ENCODE measurements around the gene ADAM12.

The ADAM12 gene

DNA sequence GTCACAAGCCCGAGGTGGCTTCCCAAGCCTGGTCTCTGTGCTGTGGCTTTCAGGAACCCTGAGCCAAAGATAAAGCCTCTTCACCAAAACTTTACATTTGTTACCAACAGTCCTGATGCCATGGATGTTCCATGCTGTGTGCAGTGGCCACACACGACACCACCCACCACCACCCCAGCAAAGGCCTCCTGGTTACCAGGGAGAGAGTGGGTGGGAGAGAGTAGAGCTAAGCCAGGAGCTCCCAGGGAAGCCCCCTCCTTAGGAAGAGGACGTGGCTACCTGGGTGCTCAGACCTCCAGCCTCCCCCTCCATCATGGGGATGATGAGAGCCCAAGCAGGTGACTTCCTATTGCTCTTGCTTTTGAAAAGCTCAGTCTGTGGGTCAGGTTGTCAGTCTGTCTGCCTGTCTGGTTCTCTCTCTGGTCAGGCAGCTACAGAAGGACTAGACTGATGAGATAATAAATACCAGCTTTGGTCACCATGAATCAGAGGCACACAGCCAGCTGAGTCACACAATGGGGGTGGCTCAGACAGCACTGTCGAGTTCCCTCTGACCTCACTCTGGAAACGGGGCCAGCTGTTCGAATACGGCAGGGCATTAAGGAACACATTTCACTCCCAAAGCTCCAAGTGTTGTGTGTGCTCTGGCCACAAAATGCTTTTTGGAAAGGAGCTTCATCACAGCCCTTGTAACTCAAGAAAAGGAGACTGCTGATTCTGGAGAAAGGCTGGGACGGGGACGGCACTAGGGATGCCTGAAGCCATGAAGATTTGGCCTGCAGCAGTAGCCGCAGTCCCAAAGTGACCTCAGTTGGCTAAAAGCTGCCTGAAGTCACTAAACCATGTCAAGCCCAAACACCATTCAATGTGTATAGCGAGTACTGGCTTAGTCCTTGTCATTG is 325.9 kb downstream of the ADAM12 start:
- DNase-seq (no peak), ATAC-seq (ENCODE audit: insufficient read depth, low read depth) (no peak)
- no peaks in the 10 kb centered on the region for H3K79me2 ChIP-seq (ENCODE audit: insufficient read depth, low read length)
- TF ChIP-seq EZH2 (IDR thresholded peaks at IDR 0.05; ENCODE audit: borderline replicate concordance, low read depth, low read length, severe bottlenecking) = no peak
- TF ChIP-seq, protein P1, sequence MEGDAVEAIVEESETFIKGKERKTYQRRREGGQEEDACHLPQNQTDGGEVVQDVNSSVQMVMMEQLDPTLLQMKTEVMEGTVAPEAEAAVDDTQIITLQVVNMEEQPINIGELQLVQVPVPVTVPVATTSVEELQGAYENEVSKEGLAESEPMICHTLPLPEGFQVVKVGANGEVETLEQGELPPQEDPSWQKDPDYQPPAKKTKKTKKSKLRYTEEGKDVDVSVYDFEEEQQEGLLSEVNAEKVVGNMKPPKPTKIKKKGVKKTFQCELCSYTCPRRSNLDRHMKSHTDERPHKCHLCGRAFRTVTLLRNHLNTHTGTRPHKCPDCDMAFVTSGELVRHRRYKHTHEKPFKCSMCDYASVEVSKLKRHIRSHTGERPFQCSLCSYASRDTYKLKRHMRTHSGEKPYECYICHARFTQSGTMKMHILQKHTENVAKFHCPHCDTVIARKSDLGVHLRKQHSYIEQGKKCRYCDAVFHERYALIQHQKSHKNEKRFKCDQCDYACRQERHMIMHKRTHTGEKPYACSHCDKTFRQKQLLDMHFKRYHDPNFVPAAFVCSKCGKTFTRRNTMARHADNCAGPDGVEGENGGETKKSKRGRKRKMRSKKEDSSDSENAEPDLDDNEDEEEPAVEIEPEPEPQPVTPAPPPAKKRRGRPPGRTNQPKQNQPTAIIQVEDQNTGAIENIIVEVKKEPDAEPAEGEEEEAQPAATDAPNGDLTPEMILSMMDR (IDR thresholded peaks at IDR 0.05; ENCODE audit: borderline replicate concordance, extremely low read depth, low read length, poor library complexity, severe bottlenecking) = no peak
- H3K4me2 ChIP-seq (ENCODE audit: insufficient read depth, low read length) = no peak overlapping the region
- no peak overlapping the region for H3K4me3 ChIP-seq (ENCODE audit: low read depth in 1 of 2, low read length in 2 of 2)
- H4K20me1 ChIP-seq (ENCODE audit: insufficient read depth, low read length) = no peaks in the 10 kb centered on the region
- H3K36me3 ChIP-seq (ENCODE audit: insufficient read depth, low read length) = no peaks in the 10 kb centered on the region
- H3K27ac ChIP-seq (ENCODE audit: low read length) = no peak overlapping the region
- H3K9me3 ChIP-seq (ENCODE audit: insufficient read depth, low read length, severe bottlenecking) = no peaks in the 10 kb centered on the region
- no peaks in the 10 kb centered on the region for H3K4me1 ChIP-seq (ENCODE audit: insufficient read depth, low read length)
- H2AFZ ChIP-seq (ENCODE audit: low read depth, low read length) = no peak overlapping the region
- peaks cover 8% of the 10 kb centered on the region for H3K27me3 ChIP-seq (ENCODE audit: insufficient read depth, low read length, poor library complexity)
- H3K9ac ChIP-seq (ENCODE audit: low read depth, low read length) = no peak overlapping the region

DNA sequence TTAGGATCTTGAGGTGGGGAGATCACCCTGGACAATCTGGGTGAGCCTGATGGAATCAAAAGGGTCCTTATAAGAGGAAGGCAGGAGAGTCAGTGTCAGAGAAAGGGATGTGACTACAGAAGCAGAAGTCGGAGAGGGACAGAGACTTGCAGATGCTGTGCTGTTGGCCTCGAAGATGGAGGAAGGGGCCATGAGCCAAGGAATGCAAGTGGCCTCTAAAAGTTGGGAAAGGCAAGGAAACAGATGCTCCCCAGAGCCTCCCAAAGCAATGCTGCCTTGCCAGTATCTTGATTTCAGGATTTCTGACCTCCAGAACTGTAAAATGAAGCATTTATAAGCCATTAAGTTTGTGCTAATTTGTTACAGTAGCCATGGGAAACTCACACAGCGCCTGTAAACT is 326.8 kb downstream of the ADAM12 start:
- H4K20me1 ChIP-seq (ENCODE audit: insufficient read depth, low read length) = no peaks in the 10 kb centered on the region
- H2AFZ ChIP-seq (ENCODE audit: low read depth, low read length) = no peak overlapping the region
- no peak overlapping the region for H3K9ac ChIP-seq (ENCODE audit: low read depth, low read length)
- H3K79me2 ChIP-seq (ENCODE audit: insufficient read depth, low read length) = no peaks in the 10 kb centered on the region
- no peak for TF ChIP-seq EZH2 (IDR thresholded peaks at IDR 0.05; ENCODE audit: borderline replicate concordance, low read depth, low read length, severe bottlenecking)
- TF ChIP-seq, protein P1 (IDR thresholded peaks at IDR 0.05; ENCODE audit: borderline replicate concordance, extremely low read depth, low read length, poor library complexity, severe bottlenecking) = no peak
- ATAC-seq (ENCODE audit: insufficient read depth, low read depth) (no peak), DNase-seq (no peak)
- H3K9me3 ChIP-seq (ENCODE audit: insufficient read depth, low read length, severe bottlenecking) = no peaks in the 10 kb centered on the region
- no peaks in the 10 kb centered on the region for H3K4me1 ChIP-seq (ENCODE audit: insufficient read depth, low read length)
- H3K4me2 ChIP-seq (ENCODE audit: insufficient read depth, low read length) = no peak overlapping the region
- no peak overlapping the region for H3K4me3 ChIP-seq (ENCODE audit: low read depth in 1 of 2, low read length in 2 of 2)
- H3K27ac ChIP-seq (ENCODE audit: low read length) = no peak overlapping the region
- H3K36me3 ChIP-seq (ENCODE audit: insufficient read depth, low read length) = no peaks in the 10 kb centered on the region
- H3K27me3 ChIP-seq (ENCODE audit: insufficient read depth, low read length, poor library complexity) = peaks cover 8% of the 10 kb centered on the region

DNA sequence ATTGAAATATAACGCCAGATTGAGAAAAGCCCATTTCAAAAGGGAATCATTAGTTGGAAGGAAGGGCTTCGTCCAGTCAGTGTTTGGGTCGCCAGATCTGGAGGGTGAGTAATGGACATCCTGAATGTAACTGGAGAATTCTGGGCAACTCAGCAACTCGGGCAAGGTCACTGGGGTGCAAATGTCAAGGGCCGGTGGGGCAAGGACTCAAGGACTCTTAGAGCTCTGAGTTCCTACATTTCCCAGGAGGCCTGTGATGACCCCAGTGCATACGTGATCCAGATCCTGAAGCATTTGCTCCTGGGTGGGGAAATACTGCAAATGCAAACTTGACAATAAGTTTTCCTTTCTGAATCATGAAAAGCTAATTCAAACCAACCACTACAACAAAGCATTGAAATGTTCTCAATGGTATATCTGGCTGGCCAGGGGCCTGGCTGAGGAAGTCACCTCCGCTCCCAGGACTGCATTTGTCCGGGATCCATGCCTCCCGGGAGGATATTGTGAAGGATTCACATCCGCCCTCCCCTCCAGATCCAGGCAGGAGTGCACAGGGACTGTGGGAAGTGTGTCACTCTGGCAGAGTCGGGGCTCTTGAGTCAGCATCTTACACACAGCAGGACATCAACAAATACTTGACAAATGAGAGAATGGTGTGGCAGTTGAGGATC is 327.9 kb downstream of the ADAM12 start:
- H4K20me1 ChIP-seq (ENCODE audit: insufficient read depth, low read length) = no peaks in the 10 kb centered on the region
- no peak overlapping the region for H3K9ac ChIP-seq (ENCODE audit: low read depth, low read length)
- no peaks in the 10 kb centered on the region for H3K4me1 ChIP-seq (ENCODE audit: insufficient read depth, low read length)
- H2AFZ ChIP-seq (ENCODE audit: low read depth, low read length) = no peak overlapping the region
- TF ChIP-seq, protein P1 (IDR thresholded peaks at IDR 0.05; ENCODE audit: borderline replicate concordance, extremely low read depth, low read length, poor library complexity, severe bottlenecking) = no peak
- TF ChIP-seq EZH2 (IDR thresholded peaks at IDR 0.05; ENCODE audit: borderline replicate concordance, low read depth, low read length, severe bottlenecking) = no peak
- no peak overlapping the region for H3K4me3 ChIP-seq (ENCODE audit: low read depth in 1 of 2, low read length in 2 of 2)
- no peaks in the 10 kb centered on the region for H3K9me3 ChIP-seq (ENCODE audit: insufficient read depth, low read length, severe bottlenecking)
- ATAC-seq (ENCODE audit: insufficient read depth, low read depth) (no peak), DNase-seq (no peak)
- no peak overlapping the region for H3K27ac ChIP-seq (ENCODE audit: low read length)
- peaks cover 8% of the 10 kb centered on the region for H3K27me3 ChIP-seq (ENCODE audit: insufficient read depth, low read length, poor library complexity)
- H3K4me2 ChIP-seq (ENCODE audit: insufficient read depth, low read length) = no peak overlapping the region
- H3K36me3 ChIP-seq (ENCODE audit: insufficient read depth, low read length) = no peaks in the 10 kb centered on the region
- no peaks in the 10 kb centered on the region for H3K79me2 ChIP-seq (ENCODE audit: insufficient read depth, low read length)
